ENCODE measurements around the gene SGTA.
"Not testable (repeated sequence)": the region's sequence is repeated elsewhere in the genome, so short reads cannot be mapped to it uniquely, and the experiment has no call there.

SGTA gene

GRCh38 chr19:2792666-2793065, 9.6 kb upstream of the SGTA start:
- DNase-seq: not testable (repeated sequence)

GRCh38 chr19:2791876-2792275, 8.8 kb upstream of the SGTA start:
- DNase-seq: no peak

GRCh38 chr19:2791440-2791839, 8.4 kb upstream of the SGTA start:
- DNase-seq: no peak

- no peak for DNase-seq
Observed at GRCh38 chr19:2790557-2791271, 7.6 kb upstream of the SGTA start.

GRCh38 chr19:2790194-2790556, 7.1 kb upstream of the SGTA start:
- no peak for DNase-seq

GRCh38 chr19:2788237-2788636, 5.2 kb upstream of the SGTA start:
- DNase-seq: no peak

- DNase-seq: no peak
Observed at GRCh38 chr19:2787115-2787514, 4.0 kb upstream of the SGTA start.

GRCh38 chr19:2785244-2785997, 2.3 kb upstream of the SGTA start, which contains the start of gene THOP1:
Gene THOP1, plus strand, starts transcription at chr19:2785503. Its CDS starts 160 bp downstream, at chr19:2785663.
- peak; percentile 99 for DNase-seq

- no peak for DNase-seq
Observed at GRCh38 chr19:2783781-2784145, 690 bp upstream of the SGTA start.

GRCh38 chr19:2782329-2782935, 641 bp downstream of the SGTA start:
- DNase-seq: peak; percentile 21

- DNase-seq: no peak
Observed at GRCh38 chr19:2780284-2780683, 2.8 kb downstream of the SGTA start.

- DNase-seq: no peak
Observed at GRCh38 chr19:2779121-2779740, 3.8 kb downstream of the SGTA start.

GRCh38 chr19:2777952-2778683, 5.0 kb downstream of the SGTA start:
- DNase-seq: no peak

GRCh38 chr19:2775556-2776430, 7.3 kb downstream of the SGTA start:
- peak; percentile 72 for DNase-seq

GRCh38 chr19:2774953-2775555, 8.0 kb downstream of the SGTA start:
- DNase-seq: no peak

GRCh38 chr19:2774083-2774679, 8.9 kb downstream of the SGTA start:
- DNase-seq: no peak

- no peak for DNase-seq
Observed at GRCh38 chr19:2771786-2772674, 11.0 kb downstream of the SGTA start.

- no peak for DNase-seq
Observed at GRCh38 chr19:2770055-2771013, 12.7 kb downstream of the SGTA start.

GRCh38 chr19:2769218-2769617, 13.9 kb downstream of the SGTA start:
- no peak for DNase-seq

All from activated naive CD4-positive, alpha-beta T cell treated with Interleukin-2 at 50 U/mL for 16 hours (primary cell).